Osteoblast (primary cell): Measurements from ENCODE around the gene TNKS1BP1. TPM values are rescaled to one million over a fixed set of nuclear protein-coding genes. Genes with fewer than 3 reads are reported as not detected.

Experiments used
- DNase-seq: peaks from one replicate; pipeline ENCODE4 v3.0.0; 2011; ENCODE audit warnings: low spot score, mixed read lengths; ENCODE audit not compliant: insufficient read length; ENCODE audit errors: missing footprints
- H2AFZ ChIP-seq: 2 replicates; pipeline ENCODE4 v1.6.0; 2011; ENCODE audit warnings: mild to moderate bottlenecking, low read length
- H3K27ac ChIP-seq: 2 replicates; pipeline ENCODE4 v1.5.1; 2011; ENCODE audit warnings: mild to moderate bottlenecking, low read depth, low read length, moderate library complexity
- H3K27me3 ChIP-seq: 2 replicates; pipeline ENCODE4 v1.6.0; 2012; ENCODE audit warnings: mild to moderate bottlenecking, control low read depth, inconsistent platforms, low read length, moderate library complexity; ENCODE audit not compliant: insufficient read depth
- H3K36me3 ChIP-seq: 2 replicates; pipeline ENCODE4 v1.5.1; 2011; ENCODE audit warnings: mild to moderate bottlenecking, low read length, control low read depth, moderate library complexity; ENCODE audit not compliant: insufficient read depth
- H3K4me1 ChIP-seq: 2 replicates; pipeline ENCODE4 v1.5.1; 2011; ENCODE audit warnings: mild to moderate bottlenecking, low read length, control low read depth, moderate library complexity; ENCODE audit not compliant: insufficient read depth
- H3K4me2 ChIP-seq: 2 replicates; pipeline ENCODE4 v1.6.0; 2011; ENCODE audit warnings: mild to moderate bottlenecking, low read length; ENCODE audit not compliant: insufficient read depth
- H3K4me3 ChIP-seq: fragments of 200-600 bp; sonication (generic); 3 replicates; pipeline ENCODE4 v1.5.1; 2012; ENCODE audit warnings: mild to moderate bottlenecking, low read length, inconsistent platforms; ENCODE audit not compliant: insufficient read depth
- H3K79me2 ChIP-seq: 2 replicates; pipeline ENCODE4 v1.6.0; 2012; ENCODE audit warnings: mild to moderate bottlenecking, low read length, control low read depth, inconsistent platforms; ENCODE audit not compliant: insufficient read depth
- H3K9me3 ChIP-seq: 2 replicates; pipeline ENCODE4 v1.5.1; 2011; ENCODE audit warnings: low read depth, low read length, control low read depth
- H4K20me1 ChIP-seq: 2 replicates; pipeline ENCODE4 v1.6.0; 2012; ENCODE audit warnings: mild to moderate bottlenecking, low read length, control low read depth; ENCODE audit not compliant: insufficient read depth
- total RNA-seq: library from RNA; depleted of rRNA; stranded (reverse); fragments of >200 nt; gene quantifications from 2 replicates; pipeline ENCODE4 v1.2.3, GENCODE V29; 2012
- TF ChIP-seq, protein P1 (sequence below): IDR thresholded peaks from 2 replicates; pipeline ENCODE4 v1.5.1; 2011; ENCODE audit warnings: mild to moderate bottlenecking, low read depth, low read length, moderate library complexity; ENCODE audit errors: extremely low read depth

Gene TNKS1BP1
- total RNA-seq, 1 donor = 74.6 TPM

DNA sequence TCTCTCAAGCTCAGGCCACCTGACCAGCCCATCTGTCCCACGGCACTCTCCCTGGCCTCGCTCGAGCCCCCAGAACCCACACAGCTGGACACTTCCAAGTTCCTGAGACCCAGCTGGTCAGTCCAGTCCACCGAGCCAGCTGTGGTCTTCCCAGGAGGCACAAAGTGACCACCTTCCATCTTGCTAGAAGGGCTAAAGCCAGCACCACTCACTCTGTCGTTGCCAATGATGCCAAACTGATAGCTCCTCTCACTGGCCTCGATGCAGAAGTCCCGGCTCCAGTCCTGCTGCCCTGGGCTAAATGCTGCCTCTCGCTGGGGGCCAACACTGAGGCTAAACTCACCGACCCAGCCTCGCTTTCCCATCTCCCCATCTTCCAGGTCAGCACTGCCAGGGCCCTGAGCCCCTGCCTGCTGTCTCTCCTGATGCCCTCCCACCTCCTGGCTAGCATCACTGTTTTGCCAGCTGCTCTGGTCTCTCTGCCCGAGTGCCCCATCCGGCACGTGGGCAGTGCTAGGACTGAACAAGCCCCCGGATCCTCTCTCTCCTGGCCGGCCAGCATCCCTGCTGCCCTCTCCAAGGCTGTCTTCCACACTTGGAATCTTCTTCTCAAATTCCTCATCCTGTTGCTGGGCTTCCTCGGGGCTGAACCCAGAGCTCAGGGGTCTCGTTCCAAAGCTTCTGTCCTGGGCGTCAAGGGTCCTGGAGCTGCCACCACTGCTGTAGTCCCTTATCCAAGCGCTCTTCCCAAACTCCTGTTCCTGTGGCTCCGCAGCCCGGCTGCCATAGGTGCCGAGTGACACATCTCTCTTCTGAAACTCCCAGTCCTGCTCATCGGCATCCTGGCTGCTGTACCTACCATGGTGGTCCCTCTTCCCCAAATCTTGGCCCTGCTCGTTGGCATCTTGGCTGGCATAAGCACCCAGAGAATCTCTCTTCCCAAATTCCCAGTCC is 15.4 kb downstream of the TNKS1BP1 start:
- Histone ChIP-seq H3K4me2 (no peak overlapping the region), H4K20me1 (peaks cover 64% of the 10 kb centered on the region), H3K27me3 (no peaks in the 10 kb centered on the region), H3K9me3 (no peaks in the 10 kb centered on the region), H3K4me1 (peaks cover 30% of the 10 kb centered on the region), H2AFZ (no peak overlapping the region), H3K36me3 (peaks cover 71% of the 10 kb centered on the region), H3K79me2 (peaks cover 63% of the 10 kb centered on the region), H3K27ac (peak overlapping the region; percentile 87), H3K4me3 (no peak overlapping the region)
- peak; percentile 86 for DNase-seq
- TF ChIP-seq, protein P1, sequence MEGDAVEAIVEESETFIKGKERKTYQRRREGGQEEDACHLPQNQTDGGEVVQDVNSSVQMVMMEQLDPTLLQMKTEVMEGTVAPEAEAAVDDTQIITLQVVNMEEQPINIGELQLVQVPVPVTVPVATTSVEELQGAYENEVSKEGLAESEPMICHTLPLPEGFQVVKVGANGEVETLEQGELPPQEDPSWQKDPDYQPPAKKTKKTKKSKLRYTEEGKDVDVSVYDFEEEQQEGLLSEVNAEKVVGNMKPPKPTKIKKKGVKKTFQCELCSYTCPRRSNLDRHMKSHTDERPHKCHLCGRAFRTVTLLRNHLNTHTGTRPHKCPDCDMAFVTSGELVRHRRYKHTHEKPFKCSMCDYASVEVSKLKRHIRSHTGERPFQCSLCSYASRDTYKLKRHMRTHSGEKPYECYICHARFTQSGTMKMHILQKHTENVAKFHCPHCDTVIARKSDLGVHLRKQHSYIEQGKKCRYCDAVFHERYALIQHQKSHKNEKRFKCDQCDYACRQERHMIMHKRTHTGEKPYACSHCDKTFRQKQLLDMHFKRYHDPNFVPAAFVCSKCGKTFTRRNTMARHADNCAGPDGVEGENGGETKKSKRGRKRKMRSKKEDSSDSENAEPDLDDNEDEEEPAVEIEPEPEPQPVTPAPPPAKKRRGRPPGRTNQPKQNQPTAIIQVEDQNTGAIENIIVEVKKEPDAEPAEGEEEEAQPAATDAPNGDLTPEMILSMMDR = no peak

DNA sequence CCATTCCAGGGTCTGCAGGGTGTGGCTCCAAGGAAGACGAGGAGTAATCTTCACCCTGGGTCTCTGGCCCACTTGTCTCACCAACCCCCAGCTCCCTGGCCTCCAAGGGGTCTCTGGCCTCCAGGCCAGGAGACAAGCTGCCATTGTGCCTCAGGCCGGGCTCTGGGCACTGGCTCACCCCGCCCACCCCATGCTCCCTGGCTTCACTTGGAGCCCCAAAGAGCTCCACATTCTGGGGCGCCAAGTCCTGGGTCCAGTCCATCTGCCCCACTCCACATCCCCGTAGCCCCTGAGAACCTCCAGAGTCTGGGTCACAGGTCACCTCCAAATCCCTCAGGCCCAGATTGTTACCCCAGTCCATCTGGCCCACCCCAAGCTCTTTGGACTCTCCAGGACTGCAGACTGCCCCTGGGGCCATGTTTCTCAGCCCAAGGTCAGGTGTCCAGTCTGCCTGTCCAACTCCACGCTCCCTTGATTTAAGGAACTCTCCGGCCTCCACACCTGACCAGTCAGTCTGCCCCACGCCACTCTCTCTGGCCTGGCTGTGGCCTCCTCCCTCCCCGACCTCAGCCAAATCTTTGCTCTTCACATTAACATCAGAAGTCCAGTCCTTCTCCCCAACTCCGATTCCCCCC is 16.2 kb downstream of the TNKS1BP1 start:
- Histone ChIP-seq H3K36me3 (peaks cover 64% of the 10 kb centered on the region), H3K79me2 (peaks cover 68% of the 10 kb centered on the region), H3K9me3 (no peaks in the 10 kb centered on the region), H3K27me3 (no peaks in the 10 kb centered on the region), H3K27ac (no peak overlapping the region), H3K4me3 (no peak overlapping the region), H2AFZ (no peak overlapping the region), H4K20me1 (peaks cover 68% of the 10 kb centered on the region), H3K4me2 (no peak overlapping the region), H3K4me1 (peaks cover 35% of the 10 kb centered on the region)
- TF ChIP-seq, protein P1 = no peak
- DNase-seq = peak; percentile 77

DNA sequence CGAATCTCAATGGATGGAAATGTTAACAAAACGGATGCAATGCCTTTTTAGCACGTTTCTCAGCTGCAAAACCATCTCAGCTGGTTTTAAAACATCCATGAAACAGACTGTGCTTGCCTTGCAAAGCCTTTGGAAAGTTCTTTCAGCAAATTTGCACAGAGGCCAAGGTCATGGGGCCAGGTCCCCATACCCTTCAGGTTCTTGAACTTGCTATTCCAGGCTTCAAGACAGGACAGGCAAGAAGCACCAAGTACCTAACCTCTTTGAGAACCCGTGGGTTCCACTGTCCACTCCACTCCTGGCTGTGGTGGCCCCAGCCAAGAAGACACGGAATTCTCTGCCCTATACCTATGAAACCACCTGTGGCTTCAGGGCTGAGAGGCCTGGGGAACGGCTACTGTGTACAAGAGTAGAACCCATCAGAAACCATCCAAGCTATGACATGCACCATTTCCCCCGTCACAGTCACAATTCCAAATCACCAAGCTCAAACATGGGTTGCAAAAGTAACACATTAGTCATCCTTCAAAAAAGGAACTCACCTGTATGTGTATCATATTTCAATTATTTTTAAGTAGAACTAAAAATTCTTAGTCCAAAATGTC is 17.0 kb downstream of the TNKS1BP1 start:
- peaks cover 66% of the 10 kb centered on the region for H3K36me3 ChIP-seq
- H4K20me1 ChIP-seq = peaks cover 74% of the 10 kb centered on the region
- H3K4me3 ChIP-seq = no peak overlapping the region

More for the DNA sequence above, 17.0 kb downstream of the TNKS1BP1 start:
- no peak overlapping the region for H2AFZ ChIP-seq
- H3K27ac ChIP-seq = no peak overlapping the region
- H3K4me1 ChIP-seq = peaks cover 35% of the 10 kb centered on the region
- TF ChIP-seq, protein P1 = no peak
- peaks cover 74% of the 10 kb centered on the region for H3K79me2 ChIP-seq
- no peaks in the 10 kb centered on the region for H3K27me3 ChIP-seq
- peak overlapping the region; percentile 18 for H3K4me2 ChIP-seq
- no peak for DNase-seq
- H3K9me3 ChIP-seq = no peaks in the 10 kb centered on the region
